ENCODE measurements around the gene RELN. TPM values are rescaled to one million over a fixed set of nuclear protein-coding genes. Genes with fewer than 3 reads are reported as not detected.

Gene RELN
- total and polyA plus RNA-seq, 2 of the 13 experiments (the other 11 are each of a cell fraction or from before 2014, with no cell fraction given) = 315 to 332 TPM

- Histone ChIP-seq H3K27me3 (ENCODE audit: control insufficient read depth in 1 of 2, insufficient read depth in 2 of 2, low read length in 2 of 2) (no peaks in the 10 kb centered on the region), H3K9ac (ENCODE audit: insufficient read depth, low read depth, low read length) (no peak overlapping the region), H3K9me3 (ENCODE audit: low read length) (no peaks in the 10 kb centered on the region), H3K4me2 (ENCODE audit: low read depth, low read length) (no peak overlapping the region), H2AFZ (ENCODE audit: low read length) (no peak overlapping the region), H3K27ac (ENCODE audit: extremely low read length, insufficient read depth, low read length) (no peak overlapping the region), H3K4me3 (replicated peaks in 1 of 3; ENCODE audit: insufficient read depth in 1 of 3, low read depth in 2 of 3, low read length in 3 of 3) (no peak overlapping the region), H3K4me1 (ENCODE audit: insufficient read depth, low read length) (peaks cover 40% of the 10 kb centered on the region), H4K20me1 (ENCODE audit: insufficient read depth, low read length) (no peaks in the 10 kb centered on the region), H3K36me3 (replicated peaks in 1 of 2; ENCODE audit: control insufficient read depth in 1 of 2, insufficient read depth in 2 of 2, low read length in 2 of 2) (no peaks in the 10 kb centered on the region), H3K79me2 (ENCODE audit: insufficient read depth, low read length) (no peaks in the 10 kb centered on the region)
- BruUV-seq (replicated peaks) = no TSS peak
- ATAC-seq (no peak), FAIRE-seq (no peak), DNase-seq (ENCODE audit: low spot score) (no peak)
- in situ Hi-C loops (cut with HindIII; ENCODE audit: extremely low pct_ligation_motif_present, low pct_unique_long_range_greater_than_20kb) = no loop called here
- no peak for TF ChIP-seq SIX4 (CRISPR knock-in tag; IDR thresholded peaks at IDR 0.05)
- no peak for TF ChIP-seq KLF6 (CRISPR knock-in tag; IDR thresholded peaks at IDR 0.05)
- TF ChIP-seq PRPF4 (IDR thresholded peaks at IDR 0.05; ENCODE audit: low read depth, low read length, poor library complexity, severe bottlenecking) = no peak
- no peak for TF ChIP-seq CHD4 (IDR thresholded peaks at IDR 0.05; ENCODE audit: borderline replicate concordance, low read length)
- TF ChIP-seq ZNF768 (CRISPR knock-in tag; IDR thresholded peaks at IDR 0.05) = no peak
- TF ChIP-seq RNF219 (CRISPR knock-in tag; IDR thresholded peaks at IDR 0.05) = no peak
- TF ChIP-seq ZNF18 (CRISPR knock-in tag; IDR thresholded peaks at IDR 0.05; ENCODE audit: insufficient replicate concordance) = no peak
- TF ChIP-seq PRDM15 (CRISPR knock-in tag; IDR thresholded peaks at IDR 0.05) = no peak
- ChIA-PET CTCF (ENCODE audit: low intra/inter-chr PET ratio, low total read pairs) (no interaction called here), POLR2A (no interaction called here)
- intact Hi-C loops (cut with micrococcal nuclease; ENCODE audit: unreplicated experiment) = no loop called here
- 33% methylated on average over 1 of the region's 1 CpG for WGBS (ENCODE audit: low lambda C conversion rate)
Observed at GRCh38 chr7:104012835-104013234, 23.4 kb upstream of the RELN start.
